ENCODE measurements around the gene FZD10. TPM values are rescaled to one million over a fixed set of nuclear protein-coding genes. Genes with fewer than 3 reads are reported as not detected.

The FZD10 gene
- total RNA-seq, 6 experiments from 2014 or later = not detected

GRCh38 chr12:130128790-130129735 is 33.2 kb upstream of the FZD10 start:
- no peak overlapping the region for H3K4me3 ChIP-seq
- peaks cover 0 to 4% of the 10 kb centered on the region in 2 donors for H3K27me3 ChIP-seq
- H3K36me3 ChIP-seq = no peaks in the 10 kb centered on the region
- no peak overlapping the region for H3K27ac ChIP-seq
- DNase-seq (no peak), ATAC-seq (no peak)
- TF ChIP-seq CTCF (IDR thresholded peaks at IDR 0.05) (no peak), POLR2A (IDR thresholded peaks at IDR 0.05) (no peak)
- H3K9me3 ChIP-seq = no peaks in the 10 kb centered on the region
- H3K4me1 ChIP-seq = no peaks in the 10 kb centered on the region
- WGBS (ENCODE audit: insufficient coverage, low coverage, low lambda C conversion rate, missing lambda C conversion rate) = 54% methylated on average over 5 of the region's 15 CpGs
- intact Hi-C loops (cut with DNase I) = no loop called here

GRCh38 chr12:130130346-130130745 is 31.9 kb upstream of the FZD10 start:
- WGBS (ENCODE audit: insufficient coverage, low coverage, low lambda C conversion rate, missing lambda C conversion rate) = 39% methylated on average over 5 of the region's 6 CpGs
- no peaks in the 10 kb centered on the region for H3K36me3 ChIP-seq
- H3K9me3 ChIP-seq = no peaks in the 10 kb centered on the region
- no peak overlapping the region for H3K27ac ChIP-seq
- TF ChIP-seq POLR2A (IDR thresholded peaks at IDR 0.05) (no peak), CTCF (IDR thresholded peaks at IDR 0.05) (no peak)
- H3K4me1 ChIP-seq = no peaks in the 10 kb centered on the region
- H3K4me3 ChIP-seq = no peak overlapping the region
- no peak for DNase-seq
- peaks cover 0 to 4% of the 10 kb centered on the region in 2 donors for H3K27me3 ChIP-seq
- ATAC-seq = no peak
- intact Hi-C loops (cut with DNase I) = no loop called here

GRCh38 chr12:130131025-130131424 is 31.2 kb upstream of the FZD10 start:
- Histone ChIP-seq H3K27ac (no peak overlapping the region), H3K36me3 (no peaks in the 10 kb centered on the region), H3K4me3 (no peak overlapping the region), H3K4me1 (no peaks in the 10 kb centered on the region), H3K9me3 (no peaks in the 10 kb centered on the region), H3K27me3 (peaks cover 0 to 4% of the 10 kb centered on the region in 2 donors)
- TF ChIP-seq POLR2A (IDR thresholded peaks at IDR 0.05) (no peak), CTCF (IDR thresholded peaks at IDR 0.05) (no peak)
- 59% methylated on average over 4 of the region's 14 CpGs for WGBS (ENCODE audit: insufficient coverage, low coverage, low lambda C conversion rate, missing lambda C conversion rate)
- ATAC-seq (no peak), DNase-seq (no peak)
- intact Hi-C loops (cut with DNase I) = no loop called here

- intact Hi-C loops (cut with DNase I) = no loop called here
- Histone ChIP-seq H3K27me3 (peaks cover 0 to 4% of the 10 kb centered on the region in 2 donors), H3K4me1 (no peaks in the 10 kb centered on the region), H3K9me3 (no peaks in the 10 kb centered on the region), H3K27ac (no peak overlapping the region), H3K4me3 (no peak overlapping the region), H3K36me3 (no peaks in the 10 kb centered on the region)
- no CpG with 5 or more reads among the region's 8 CpGs for WGBS (ENCODE audit: insufficient coverage, low coverage, low lambda C conversion rate, missing lambda C conversion rate)
- DNase-seq (no peak), ATAC-seq (no peak)
- TF ChIP-seq CTCF (IDR thresholded peaks at IDR 0.05) (no peak), POLR2A (IDR thresholded peaks at IDR 0.05) (no peak)
These were observed 30.5 kb upstream of the FZD10 start for GRCh38 chr12:130131801-130132200.

Measured in right lobe of liver (tissue), 6 donors.